NCI-H146 treated with DMSO at 0.1 percent for 48 hours (cell line): Measurements from ENCODE around the gene ECD.
A peak's percentile ranks its signal among the peaks of the same experiment; 100 is the strongest.

Experiments used
- DNase-seq: peaks from one replicate; lab custom pipeline; 2025; ENCODE audit not compliant: unreplicated experiment; lab: John Stamatoyannopoulos, UW

ECD gene

GRCh38 chr10:73099141-73099540, 68.7 kb downstream of the ECD start:
- DNase-seq = no peak

- DNase-seq = no peak
Measured at GRCh38 chr10:73097305-73097670, 70.5 kb downstream of the ECD start.

- peak; percentile 93 for DNase-seq
Measured at GRCh38 chr10:73096449-73097304, 71.1 kb downstream of the ECD start, which contains the start of gene P4HA1. Gene P4HA1, minus strand, starts transcription at chr10:73096866. Its CDS starts 21,983 bp downstream, at chr10:73074883.

GRCh38 chr10:73096041-73096448, 71.8 kb downstream of the ECD start:
- DNase-seq = peak; percentile 46

GRCh38 chr10:73095481-73096021, 72.3 kb downstream of the ECD start:
- DNase-seq = peak; percentile 16

- no peak for DNase-seq
Measured at GRCh38 chr10:73094986-73095480, 72.8 kb downstream of the ECD start.

- no peak for DNase-seq
Measured at GRCh38 chr10:73093922-73094850, 73.6 kb downstream of the ECD start.

- DNase-seq = no peak
Measured at GRCh38 chr10:73092830-73093229, 75.0 kb downstream of the ECD start.

GRCh38 chr10:73088304-73088703, 79.5 kb downstream of the ECD start:
- DNase-seq = no peak

- DNase-seq = no peak
Measured at GRCh38 chr10:73086816-73087215, 81.0 kb downstream of the ECD start.

GRCh38 chr10:73084209-73084608, 83.6 kb downstream of the ECD start:
- DNase-seq = no peak
